Measurements from ENCODE around the gene RPL18A.

The RPL18A gene

GRCh38 chr19:17841810-17842662, 17.7 kb upstream of the RPL18A start:
- peak; percentile 41 for DNase-seq (ENCODE audit: low read depth, low spot score)

DNA sequence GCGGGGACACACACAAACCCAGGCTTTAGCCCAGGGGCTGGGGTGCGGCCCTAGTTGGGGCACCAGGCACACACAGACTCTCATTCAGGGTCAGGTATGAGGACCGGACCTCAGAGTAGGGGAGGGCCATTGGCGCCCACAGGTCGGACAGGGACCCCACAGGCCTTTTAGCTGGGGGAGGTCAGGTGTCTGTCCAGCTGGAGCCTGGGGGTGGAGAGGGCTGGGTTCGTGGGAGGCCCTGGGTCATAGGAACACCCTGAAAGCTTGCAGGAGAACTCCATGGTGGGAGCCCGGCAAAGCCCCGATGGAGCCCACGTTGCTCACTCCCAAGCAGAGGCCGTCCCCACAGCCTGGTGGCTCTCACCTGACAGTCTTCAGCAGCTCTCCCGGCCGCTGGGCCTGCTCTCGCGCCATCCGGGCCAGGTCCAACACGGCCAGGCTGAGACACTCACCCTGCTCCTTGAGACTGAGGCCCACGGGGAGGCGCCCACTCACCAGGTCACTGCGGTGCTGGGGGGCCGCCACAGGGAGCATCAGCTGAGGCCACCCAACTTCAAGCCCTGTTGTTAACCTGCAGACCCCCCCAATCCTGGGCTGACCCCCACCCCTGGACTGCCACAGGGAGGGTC, 16.9 kb upstream of the RPL18A start:
- no peak for DNase-seq (ENCODE audit: low read depth, low spot score)

- DNase-seq (ENCODE audit: low read depth, low spot score): no peak
Observed at GRCh38 chr19:17843292-17843827, 16.4 kb upstream of the RPL18A start.

- DNase-seq (ENCODE audit: low read depth, low spot score): no peak
Observed at GRCh38 chr19:17843908-17844490, 15.7 kb upstream of the RPL18A start.

- no peak for DNase-seq (ENCODE audit: low read depth, low spot score)
Observed at GRCh38 chr19:17846146-17846545, 13.6 kb upstream of the RPL18A start.

GRCh38 chr19:17847538-17848366, 12.0 kb upstream of the RPL18A start, which contains the start of gene JAK3:
Gene JAK3, minus strand, starts transcription at chr19:17847982. Its CDS starts 3,565 bp downstream, at chr19:17844417.
- no peak for DNase-seq (ENCODE audit: low read depth, low spot score)

- no peak for DNase-seq (ENCODE audit: low read depth, low spot score)
Observed at GRCh38 chr19:17848595-17849292, 11.0 kb upstream of the RPL18A start.

DNA sequence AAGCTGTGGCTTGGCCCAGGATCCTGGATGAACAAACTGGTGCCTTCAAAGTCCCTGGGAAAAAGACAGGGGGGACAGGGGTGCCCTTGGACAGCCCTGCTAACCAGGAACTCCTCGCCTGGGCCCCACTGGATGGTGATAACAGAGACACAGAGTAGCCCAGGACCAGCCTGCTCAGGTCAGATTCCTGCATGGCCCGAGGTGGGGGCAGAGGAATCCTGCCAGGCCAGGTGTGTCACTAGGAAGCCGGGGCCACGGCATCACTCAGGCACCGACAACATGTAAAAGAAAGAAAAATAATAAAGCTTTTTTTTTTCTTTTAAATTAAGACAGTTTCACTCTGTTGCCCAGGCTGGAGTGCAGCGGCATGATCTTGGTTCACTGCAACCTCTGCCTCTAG, 5.6 kb upstream of the RPL18A start:
- no peak for DNase-seq (ENCODE audit: low read depth, low spot score)

DNA sequence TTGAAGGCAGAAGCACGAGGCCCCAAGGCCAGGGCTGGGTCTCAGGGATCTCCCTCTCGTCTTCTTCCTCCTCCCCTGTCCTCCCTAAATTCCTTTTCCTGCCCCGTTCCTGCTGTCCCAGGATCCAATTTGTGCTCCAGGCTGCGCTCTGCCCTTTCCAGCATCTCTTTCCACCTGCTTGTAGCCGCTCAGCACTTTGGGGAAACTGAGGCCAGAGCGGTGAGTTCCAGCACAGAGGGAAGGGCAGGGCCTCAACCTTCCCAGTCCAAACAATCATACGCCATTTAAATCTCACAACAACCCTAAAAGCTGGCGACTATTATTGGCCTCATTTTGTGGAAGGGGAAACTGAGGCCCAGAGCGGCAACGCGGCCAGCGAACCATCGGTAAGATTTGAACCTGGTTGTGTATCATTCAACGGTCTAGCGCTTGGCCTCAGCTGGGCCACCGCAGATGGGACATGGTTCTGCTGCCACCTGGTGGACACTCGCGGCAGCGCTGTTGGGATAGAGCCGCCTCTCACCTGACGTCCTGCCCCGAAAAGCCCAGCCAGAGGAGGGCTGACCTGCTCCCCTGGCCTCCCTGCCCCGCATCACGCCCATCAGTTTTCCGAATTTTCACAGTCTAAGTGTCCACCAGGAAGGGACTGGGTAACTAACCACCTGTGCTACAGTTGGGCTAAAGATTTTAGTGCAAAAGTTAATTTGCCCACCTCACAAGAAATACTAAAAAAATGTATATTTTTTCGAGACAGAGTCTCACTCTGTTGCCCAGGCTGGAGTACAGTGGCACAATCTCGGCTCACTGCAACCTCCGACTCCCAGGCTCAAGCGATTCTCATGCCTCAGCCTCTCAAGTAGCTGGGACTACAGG, 4.2 kb upstream of the RPL18A start:
- no peak for DNase-seq (ENCODE audit: low read depth, low spot score)

DNA sequence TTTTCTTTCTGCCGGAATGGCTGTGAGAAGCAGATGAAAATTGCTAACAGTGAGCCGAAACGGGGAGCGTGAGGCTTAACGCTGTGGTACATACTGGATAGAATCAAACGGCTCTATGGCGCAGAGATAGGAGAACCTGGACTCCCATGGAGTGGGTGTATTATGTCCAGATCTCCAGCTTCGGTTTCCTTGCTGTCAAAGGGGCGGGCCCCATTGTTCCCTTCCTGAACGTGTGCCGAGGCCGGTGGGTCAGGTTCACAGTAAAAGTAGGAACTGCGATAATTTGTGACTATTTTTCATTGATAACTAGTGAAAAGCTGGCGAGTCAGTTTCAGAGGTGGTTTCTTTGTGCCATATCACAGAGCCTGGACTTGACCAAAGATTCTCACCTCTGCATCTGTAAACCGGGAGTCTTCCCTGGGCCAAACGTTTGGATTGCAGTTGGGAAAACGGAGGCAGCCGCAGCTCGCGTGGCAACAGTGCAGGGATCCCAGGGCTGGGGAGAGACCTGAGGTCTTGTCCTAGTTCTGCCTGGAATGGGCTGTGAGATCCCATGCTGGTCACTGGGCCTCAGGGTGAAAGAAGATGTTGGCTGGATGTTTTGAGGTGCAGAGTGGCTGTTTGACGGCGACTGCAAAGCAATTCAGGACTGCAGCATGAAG, 752 bp downstream of the RPL18A start:
- no peak for DNase-seq (ENCODE audit: low read depth, low spot score)

DNA sequence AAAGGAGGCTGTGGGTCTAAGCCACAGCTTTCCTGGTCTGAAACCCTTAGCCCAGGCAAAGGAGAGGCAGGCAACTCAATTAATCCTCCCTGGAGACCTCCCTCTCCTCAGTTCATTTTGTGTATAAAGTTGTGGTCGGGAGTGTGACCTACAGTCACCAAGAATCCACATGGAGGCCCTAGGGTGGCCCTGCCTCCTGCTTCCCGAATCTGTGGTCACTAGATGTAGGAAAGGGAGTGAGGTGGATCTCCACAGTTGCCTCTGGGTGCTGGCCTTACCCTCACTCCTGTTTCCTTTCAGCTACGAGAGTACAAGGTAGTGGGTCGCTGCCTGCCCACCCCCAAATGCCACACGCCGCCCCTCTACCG, 1.3 kb downstream of the RPL18A start:
- no peak for DNase-seq (ENCODE audit: low read depth, low spot score)

GRCh38 chr19:17861542-17862402, 2.1 kb downstream of the RPL18A start:
- no peak for DNase-seq (ENCODE audit: low read depth, low spot score)

DNA sequence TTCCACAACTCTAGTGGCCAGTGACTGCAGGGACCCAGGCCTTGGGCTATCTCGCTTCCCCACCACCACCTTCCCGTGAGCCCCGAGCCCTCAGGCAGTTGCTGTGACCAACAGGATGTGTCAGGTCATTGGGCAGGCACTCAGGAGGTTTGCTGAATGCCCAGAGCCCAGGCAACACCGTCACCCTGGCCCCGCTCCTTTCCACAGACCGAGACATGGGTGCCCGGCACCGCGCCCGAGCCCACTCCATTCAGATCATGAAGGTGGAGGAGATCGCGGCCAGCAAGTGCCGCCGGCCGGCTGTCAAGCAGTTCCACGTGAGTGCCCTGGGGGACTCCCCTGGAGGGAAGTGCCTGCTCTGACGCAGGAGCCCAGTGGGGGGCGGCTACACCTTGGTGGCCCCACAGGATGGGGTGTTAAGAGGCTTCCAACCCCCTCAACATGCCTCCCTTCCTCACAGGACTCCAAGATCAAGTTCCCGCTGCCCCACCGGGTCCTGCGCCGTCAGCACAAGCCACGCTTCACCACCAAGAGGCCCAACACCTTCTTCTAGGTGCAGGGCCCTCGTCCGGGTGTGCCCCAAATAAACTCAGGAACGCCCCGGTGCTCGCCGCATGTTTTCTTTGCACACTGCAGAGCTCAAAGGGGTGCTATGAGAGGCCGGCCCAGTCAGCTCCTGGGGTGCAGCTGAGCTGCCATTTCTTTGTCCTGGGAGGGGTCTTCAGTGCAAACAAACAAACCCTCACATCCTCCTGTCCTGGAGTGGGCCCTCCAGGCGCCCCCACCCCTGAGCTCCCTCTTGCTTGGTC, 3.2 kb downstream of the RPL18A start:
- no peak for DNase-seq (ENCODE audit: low read depth, low spot score)

- DNase-seq (ENCODE audit: low read depth, low spot score): no peak
Observed at GRCh38 chr19:17863520-17864182, 3.9 kb downstream of the RPL18A start.

DNA sequence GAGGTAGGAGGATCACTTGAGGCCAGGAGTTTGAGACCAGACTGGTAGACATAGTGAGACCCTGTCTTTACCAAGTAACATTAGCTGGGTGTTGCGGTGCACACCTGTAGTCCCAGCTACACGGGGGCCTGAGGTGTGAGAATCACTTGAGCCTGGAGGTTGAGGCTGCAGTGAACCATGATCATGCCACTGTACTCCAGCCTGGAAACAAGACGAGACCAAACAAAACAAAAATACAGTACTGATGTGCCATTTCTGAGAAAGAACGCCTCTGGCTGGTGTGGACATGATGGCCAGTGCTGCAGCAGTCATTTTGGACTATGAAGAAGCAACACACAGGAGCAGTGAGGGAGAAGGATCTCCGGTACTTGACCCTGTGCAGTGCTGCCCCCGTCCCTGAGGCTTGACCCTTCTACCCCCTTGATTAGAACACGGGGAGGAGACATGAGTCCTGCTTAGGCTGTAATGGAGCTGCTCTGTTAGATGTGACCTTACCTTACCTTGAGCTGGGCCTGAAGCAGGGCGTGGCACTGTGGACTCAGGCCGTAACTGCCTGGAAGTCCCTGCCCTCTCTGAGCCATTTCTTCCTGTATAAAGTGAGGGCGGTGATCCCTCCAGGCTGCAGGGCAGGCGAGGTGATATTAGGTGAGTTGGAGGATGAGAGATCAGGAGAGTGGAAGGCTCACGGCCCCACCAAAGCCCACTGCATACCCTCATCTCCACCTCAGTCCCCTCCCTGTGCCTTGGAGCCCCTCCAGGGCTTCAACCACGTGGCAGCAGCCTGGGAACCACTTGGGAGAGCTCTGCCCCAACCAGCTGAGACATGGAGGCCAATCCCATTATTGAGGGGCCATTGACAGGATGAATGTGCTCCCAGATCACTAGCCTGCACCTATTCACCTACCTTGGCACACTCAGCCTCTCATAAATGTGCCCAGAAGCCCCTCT, 5.9 kb downstream of the RPL18A start:
- no peak for DNase-seq (ENCODE audit: low read depth, low spot score)
